Fibroblast of the conjunctiva (primary cell): Measurements from ENCODE around the gene MYO1D.
A peak's percentile ranks its signal among the peaks of the same experiment; 100 is the strongest.
"Not testable (repeated sequence)": the region's sequence is repeated elsewhere in the genome, so short reads cannot be mapped to it uniquely, and the experiment has no call there.

ENCODE experiments used
- DNase-seq: peaks from one replicate; pipeline ENCODE4 v3.0.0-alpha.2; 2010; ENCODE audit warnings: low read depth

The MYO1D gene

DNA sequence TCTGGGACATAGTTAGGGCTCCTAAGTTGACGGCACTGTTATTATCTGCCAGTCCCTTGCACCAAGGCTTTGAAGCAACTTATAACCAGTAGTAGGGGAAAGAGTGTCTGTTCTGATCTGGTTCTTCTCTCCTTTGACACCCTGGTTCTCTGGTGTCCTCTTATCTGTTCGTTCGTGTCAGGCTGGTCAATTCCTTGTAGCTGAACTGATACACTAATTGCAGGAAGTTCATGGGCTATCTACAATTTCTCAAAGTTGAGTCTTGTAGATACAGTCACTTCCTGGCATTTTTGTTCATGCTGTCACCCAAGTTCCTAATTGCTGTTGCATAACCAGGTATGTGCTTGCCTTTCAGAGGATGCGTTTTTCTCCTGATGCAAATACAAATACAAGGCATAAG lies 17.3 kb upstream of the MYO1D start:
- no peak for DNase-seq

DNA sequence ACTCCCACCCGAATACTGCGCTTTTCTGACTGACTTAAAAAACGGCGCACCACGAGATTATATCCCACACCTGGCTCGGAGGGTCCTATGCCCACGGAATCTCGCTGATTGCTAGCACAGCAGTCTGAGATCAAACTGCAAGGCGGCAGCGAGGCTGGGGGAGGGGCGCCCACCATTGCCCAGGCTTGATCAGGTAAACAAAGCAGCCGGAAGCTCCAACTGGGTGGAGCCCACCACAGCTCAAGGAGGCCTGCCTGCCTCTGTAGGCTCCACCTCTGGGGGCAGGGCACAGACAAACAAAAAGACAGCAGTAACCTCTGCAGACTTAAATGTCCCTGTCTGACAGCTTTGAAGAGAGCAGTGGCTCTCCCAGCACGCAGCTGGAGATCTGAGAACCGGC lies 10.5 kb upstream of the MYO1D start:
- not testable (repeated sequence) for DNase-seq

DNA sequence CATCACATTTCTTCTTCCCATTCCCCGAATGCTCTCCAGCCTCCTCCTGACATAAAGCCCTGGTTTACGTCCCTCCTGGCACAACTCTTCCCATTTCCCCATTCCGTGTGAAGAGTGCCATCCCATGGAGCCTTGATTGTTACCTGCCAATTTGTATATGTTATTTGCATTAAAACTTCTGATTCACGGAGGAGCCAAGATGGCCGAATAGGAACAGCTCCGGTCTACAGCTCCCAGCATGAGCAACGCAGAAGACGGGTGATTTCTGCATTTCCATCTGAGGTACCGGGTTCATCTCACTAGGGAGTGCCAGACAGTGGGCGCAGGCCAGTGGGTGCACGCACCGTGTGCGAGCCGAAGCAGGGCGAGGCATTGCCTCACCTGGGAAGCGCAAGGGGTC lies 10.0 kb upstream of the MYO1D start:
- not testable (repeated sequence) for DNase-seq

DNA sequence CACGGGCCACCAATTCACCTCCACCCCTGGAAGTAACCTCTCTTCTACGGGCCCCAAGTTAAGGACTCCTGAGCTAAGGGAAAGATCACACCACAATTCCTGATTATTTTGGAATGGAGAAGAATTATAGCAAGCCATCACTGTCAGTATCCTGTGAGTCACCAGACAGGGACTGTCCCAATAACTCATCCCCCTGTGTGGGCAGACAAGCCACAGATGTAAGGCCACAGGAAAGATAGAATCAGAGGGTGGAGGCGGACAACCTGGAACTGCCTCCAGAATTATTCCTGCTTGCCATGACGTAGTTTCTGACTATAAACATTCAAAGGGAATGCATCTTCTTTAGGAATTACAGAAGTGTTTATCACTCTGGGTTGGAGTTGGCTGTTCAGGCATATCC lies 5.8 kb upstream of the MYO1D start:
- DNase-seq: no peak

DNA sequence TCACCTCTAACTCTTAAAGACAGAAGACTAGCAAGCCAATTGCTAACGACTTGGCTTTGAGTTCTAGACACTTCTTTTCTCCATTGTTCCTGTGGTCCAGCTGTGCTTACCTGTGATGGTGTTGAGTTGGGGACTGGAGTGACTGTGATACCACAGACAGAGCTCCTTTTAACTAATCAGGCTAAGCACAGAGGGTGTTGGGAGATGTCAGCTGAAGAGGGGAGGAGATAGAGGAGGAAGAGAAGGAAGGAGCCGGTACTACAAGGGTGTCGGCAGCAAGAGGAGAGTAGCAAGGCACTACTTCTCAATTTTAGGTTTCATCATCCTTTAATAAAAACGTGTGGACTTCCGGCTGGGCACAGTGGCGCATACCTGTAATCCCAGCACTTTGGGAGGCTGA lies 5.1 kb upstream of the MYO1D start:
- DNase-seq: no peak

DNA sequence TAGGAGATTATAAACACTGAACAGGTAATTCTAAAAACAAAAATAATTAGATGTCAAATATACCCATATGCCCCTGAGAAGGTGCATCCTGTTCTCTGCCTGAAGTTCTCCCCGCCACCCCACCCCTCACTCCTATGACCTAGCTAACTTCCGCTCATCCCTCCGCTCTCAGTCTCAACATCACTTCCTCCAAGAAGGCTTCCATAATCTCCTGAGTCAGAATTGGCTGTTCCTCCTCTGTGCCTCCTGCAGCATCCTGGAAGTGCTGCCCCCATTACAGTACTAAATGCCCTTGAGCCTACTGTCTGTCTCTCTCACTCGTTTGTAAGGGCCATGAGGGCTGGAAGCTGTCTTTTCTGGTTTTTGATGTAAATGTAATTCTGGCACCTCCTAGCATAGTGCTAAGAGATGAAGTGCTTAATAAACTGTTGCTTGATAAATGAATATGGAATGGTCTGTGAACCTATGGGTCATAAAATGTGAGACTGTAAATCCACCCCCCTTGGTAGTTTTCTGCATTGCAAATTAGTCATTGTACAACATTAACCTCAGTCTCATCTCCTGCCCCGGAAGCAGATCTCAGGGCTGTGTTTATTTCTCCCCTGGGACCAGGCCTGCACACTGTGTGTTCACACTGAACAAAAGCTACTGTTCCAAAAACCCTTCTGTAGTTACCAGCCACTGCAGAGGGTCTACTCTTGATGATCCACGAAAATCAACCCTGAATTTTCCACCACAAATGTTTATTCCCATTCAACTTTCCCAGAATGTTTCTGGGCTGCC lies 3.9 kb upstream of the MYO1D start:
- no peak for DNase-seq

DNA sequence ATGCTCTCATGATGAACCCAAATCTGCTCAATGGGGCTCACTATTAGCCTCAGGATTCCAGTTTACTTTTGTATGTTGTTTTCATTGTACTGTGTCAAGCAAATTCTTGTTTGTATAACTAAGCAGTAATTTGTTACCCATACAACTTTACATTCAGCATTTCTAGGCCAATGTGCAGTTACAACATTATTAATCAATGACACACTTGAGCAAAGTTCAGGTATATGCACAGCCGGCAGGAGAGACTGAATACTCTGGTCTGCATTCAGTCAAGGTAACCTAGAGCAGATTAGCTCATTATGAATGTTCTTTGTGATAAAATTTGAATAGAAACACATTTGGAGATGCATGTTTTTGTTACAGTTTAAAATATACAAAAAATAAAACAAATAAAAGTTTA lies 2.2 kb upstream of the MYO1D start:
- no peak for DNase-seq

DNA sequence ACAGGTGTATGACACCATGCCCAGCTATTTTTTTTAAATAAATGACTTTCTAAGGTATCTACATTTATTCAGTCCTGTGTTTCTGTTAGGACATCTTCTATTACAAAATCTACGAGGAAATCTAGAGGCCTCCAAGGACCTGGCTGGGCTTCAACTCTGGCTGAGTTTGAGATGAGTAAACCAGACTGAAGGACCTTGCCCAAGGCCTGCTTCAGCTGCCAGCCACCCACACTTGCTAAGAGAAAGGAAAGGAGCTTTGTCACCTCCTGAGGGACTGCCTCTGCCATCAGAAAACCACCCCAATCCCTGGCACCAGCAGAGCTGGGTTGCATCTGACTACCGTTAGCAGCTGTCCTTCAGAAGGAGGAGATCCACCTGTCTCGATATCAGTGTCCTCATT lies 1.3 kb upstream of the MYO1D start:
- DNase-seq: peak; percentile 16

DNA sequence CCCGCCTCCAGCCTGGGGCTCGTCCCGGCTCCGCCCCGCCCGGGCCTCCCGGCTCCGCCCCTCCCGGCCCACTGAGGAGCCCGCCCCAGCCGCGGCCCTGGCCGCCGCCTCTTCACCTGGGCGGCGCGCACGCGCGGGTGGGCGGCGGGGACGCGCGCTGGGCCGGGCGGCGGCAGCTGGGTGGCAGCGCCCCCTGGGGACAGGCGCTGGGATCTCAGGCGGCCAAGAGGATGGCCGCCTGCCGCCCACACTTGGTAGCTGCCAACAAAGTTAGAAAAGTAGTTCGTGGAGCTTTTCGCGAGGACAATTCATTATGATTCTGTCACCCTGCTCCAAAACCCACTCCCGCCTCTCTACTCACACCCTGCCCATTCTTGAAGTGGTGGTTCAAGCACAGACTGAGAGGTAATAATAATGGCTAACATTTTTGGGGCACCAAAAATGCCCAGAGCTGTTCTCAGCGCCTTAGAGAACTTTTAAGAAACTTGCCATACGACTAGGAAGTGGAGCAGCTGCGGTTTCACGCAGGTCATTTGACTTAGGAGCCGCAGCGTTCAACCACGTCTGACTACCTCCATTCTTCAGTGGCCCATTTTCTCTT lies 340 bp upstream of the MYO1D start:
- peak; percentile 57 for DNase-seq

DNA sequence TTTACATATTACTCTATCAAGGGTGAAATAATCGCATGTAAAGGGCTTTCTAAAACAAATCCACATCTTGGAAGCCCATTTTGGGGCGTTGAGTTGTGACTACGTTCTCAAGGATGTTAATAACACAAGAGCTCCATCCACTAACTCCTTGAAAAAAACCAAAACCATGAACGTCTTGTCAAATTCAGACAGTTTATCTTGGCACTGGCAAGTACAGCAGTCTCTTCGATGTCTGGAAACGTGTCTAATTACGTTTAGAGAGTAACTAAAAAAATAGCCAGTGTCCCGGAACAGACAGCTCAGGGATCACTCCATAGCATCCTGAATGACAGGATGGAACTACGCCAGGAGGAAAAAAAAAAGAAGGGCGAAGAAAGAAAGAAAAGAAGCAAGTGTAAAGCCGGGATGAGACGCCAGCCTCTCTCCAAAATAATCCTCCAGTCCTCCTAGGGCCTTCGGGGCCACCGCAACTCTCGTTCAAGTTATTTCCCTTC lies 954 bp downstream of the MYO1D start:
- DNase-seq: no peak

DNA sequence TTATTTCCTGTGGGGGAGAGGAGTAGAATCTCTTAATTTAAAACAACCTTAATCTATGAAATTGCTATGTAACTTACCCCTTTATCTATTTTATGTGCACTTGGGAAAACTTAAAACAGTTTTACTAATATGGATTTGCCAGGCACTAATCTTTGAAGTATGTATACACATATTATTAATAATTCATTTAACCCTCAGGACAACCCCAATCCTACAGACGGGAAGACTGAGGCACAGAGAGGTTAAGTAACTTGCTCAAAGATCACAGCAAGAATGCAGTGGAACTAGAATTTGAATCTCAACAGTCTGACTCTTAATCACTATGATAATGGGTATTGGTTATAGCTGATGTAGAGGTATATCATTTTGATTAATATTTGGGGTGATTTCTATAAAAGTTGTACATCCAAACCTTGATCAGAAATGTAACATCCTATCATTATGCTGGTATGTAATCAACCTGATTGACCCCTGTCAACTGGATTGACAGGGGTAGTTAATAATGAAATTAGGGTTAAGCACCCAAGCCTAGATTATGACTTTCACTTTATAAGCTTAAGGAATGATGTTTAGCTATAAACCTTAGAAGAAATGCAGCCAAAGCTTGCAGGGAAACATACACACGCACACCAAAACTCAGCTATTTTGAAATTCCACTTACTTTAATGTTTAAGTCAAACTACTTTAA lies 1.6 kb downstream of the MYO1D start:
- no peak for DNase-seq

DNA sequence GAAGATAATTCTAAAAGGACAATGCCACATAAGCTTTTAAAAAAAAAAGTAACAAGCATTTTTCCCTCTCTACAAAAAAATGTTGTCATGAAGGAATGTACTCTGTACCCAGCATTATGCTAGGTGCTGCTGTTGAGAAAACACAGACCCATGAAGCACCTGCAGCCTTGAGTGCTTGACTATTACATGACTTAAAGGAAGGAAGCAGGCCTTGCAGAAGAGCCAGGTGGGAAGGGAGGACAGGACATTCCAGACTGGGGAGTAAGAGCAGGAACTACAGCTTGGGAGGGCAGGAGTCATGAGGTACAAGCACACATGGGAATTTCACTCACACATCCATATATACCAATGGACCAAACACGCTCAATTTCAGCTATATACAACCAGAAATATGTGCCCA lies 3.8 kb downstream of the MYO1D start:
- DNase-seq: no peak

DNA sequence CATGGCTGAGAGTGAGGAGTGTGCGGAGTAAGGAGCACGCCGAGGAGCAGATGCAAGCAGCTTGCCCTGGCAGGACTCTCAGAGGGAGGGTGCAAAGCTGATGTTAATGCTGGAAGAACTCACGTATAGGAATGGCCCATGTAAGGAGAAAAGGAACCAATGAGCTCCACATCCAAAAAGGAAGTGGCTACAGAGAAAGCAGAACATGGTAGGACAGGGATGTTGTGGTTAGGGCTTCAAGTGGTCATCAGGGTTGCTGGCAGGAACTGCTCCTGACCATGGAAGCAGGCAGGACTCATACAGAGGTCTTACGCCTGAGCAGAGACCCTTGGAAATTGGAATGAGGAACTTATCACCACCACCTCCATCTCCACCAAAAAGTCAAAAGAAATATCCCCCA lies 5.2 kb downstream of the MYO1D start:
- DNase-seq: no peak

DNA sequence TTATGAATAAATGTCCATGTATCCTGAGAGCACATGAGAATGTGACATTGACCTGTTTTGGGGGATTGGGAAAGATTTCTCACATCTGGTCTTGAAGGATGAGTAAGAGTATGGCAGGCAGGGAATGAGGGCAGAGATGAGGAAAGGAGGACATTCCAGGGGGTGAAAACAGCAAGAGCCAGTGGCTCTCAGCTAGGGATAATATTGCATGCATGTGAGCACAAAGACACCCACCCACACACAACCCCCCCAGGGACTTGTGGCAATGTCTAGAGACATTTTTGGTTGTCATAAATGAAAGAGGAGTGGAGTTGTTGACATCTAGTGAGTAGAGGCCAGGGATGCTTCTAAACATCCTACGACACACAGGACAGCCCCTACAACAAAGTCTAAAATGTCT lies 6.0 kb downstream of the MYO1D start:
- no peak for DNase-seq

DNA sequence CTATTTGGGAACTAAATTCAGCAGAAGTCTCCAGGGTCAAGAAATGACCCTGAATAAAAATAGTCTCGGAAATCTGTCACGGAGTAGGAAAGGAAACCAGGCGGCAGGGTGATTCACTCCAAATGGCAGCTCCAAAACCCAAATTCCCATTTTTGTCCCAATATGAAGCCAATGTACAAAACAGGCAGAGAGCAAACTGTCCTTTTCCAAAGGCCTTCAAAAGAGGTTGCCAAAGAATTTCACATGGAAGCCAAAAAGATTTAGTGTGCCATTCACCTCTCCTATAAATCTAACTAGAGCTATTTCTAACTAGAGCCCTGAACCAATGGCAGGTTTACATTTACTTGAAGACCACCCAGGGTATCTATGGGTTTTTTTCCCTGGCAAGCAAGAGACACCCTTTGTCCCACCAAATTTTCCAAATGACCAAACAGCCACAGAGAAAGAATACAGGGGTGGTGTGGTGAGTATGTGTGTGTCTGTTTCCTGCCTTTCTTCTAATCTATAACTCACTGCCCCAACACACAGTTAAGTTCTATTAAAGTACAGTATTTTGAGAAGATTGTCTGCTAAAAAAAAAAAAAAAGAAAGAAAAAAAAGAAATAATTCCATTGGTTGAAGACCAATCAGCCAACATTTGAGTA lies 6.8 kb downstream of the MYO1D start:
- DNase-seq: no peak

DNA sequence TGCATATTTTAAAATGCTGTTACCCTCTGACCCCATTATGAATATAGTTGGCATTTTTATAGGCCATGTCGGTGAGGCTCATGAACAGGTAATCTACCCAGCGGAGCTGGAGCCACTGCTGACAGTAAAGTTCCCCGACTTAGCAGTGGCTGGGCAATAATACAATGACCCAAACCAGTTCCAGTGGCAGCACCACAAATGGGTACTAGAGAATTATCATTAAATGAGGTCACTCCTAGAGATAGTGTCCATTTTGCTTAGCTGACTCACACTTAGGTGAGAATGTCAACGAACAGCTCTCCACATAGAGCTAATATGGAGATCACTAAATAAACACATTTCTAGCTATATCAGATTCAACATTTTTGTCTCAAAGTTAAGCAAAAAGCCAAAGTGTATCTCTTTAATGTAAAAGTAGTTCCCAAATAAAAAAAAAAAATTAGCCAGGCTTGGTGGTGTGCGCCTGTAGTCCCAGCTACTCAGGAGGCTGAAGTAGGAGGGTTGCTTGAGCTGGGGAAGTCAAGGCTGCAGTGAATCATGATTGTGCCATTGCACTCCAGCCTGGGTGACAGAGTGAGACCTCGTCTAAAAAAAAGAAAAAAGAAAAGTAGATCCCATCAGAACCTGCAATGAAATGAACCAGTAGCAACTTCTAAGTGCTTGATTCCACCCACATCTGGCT lies 7.4 kb downstream of the MYO1D start:
- no peak for DNase-seq

DNA sequence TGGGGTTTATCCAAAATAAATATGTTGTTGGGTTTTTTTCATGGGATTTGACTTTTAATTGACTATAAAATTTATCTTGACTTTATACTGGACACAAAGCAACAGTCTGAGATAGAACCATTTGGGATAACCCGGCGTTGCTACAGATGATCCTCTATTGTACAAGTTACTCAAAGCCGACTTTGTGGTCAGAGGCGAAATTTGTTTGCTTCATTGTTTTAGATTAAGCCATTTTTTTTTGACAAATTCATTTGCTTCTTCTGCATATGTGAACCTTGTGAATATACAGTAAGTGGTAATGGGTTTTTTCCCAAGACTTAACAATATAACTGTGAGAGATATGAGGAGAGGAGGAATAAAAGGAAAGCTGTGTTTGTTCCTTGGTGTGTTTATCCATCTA lies 11.8 kb downstream of the MYO1D start:
- DNase-seq: no peak

DNA sequence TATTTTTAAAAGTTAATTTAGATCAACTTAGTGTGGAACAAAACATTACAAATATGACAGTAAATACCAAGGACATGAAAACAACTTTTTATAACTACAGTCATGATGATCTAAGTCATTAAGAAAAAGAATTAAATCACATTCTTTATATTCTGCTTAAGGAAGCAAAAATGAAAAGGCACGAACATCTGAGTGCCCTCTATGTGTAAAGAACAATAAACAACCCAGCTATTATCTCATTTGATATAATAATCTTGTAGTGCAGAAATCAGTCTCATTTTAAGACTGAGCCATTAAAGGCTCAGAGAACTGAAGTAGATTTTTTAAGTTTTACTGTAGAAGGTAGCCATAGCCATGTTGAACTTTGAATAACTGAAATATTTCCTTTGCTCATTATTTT lies 13.4 kb downstream of the MYO1D start:
- DNase-seq: no peak

DNA sequence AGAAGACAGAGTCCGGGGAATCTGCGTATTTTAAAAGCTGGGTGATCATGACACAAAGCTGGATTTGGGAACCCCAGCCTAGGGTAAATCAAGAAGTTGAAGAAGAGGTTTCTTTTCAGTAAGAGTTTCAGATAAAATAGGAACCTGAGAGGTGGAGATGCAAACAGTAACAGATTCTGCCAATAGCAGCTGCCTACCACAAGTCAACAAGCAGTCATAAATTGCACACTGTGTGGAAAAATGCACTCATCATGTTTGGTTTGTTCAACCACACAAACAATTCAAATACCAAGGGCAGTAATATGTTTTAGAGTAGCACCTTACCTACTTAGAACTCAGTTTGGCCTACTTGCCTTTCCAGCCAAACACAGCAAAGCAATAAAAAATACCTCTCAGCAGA lies 14.0 kb downstream of the MYO1D start:
- no peak for DNase-seq

DNA sequence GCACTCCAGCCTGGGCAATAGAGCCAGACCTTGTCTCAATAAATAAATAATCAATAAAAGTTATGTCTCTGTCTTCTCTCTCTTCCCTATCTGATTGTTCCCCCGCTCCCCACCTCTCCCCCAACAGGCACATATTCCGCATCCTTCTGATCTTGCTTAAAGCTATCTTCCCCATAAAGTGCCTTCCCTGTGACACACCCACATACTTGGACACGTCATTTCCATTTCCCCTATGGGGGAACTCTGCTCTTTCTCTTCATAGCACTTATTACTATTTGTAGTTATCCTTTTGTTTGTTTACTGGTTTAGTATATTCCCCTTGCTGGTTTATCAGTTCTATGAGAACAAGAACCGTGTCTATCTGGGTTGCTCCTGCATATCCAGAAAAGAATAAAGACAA lies 14.9 kb downstream of the MYO1D start:
- DNase-seq: no peak

DNA sequence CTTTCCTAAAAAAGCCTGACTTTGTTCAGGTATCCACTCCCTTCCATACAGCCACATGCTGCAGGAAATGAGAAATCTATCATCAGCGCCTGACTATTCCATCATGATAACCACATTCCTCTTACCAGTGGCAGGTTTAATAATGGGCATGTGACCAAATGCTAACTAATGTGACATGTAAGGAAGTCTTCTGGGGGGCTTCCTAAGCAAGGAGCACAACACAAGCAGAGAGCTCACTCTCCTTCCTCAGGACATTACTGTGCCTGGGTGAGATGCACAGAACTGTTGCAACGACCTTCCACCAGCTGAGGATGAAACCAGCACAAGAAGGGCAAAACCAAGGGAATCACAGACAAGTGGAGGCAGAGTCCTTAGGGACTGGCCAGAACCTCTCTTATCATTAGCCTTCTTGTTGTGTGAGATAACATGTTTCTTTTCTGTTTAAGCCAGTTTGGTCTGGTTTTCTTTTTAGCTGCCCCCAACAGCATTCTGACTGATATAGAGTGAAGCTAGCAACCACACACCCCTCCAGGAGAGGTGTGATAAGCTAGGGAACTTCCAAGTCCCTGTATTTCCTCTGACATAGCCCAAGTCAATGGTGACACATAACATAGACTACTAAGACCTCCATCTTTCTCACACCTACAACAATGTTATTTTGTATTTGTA lies 16.9 kb downstream of the MYO1D start:
- no peak for DNase-seq

DNA sequence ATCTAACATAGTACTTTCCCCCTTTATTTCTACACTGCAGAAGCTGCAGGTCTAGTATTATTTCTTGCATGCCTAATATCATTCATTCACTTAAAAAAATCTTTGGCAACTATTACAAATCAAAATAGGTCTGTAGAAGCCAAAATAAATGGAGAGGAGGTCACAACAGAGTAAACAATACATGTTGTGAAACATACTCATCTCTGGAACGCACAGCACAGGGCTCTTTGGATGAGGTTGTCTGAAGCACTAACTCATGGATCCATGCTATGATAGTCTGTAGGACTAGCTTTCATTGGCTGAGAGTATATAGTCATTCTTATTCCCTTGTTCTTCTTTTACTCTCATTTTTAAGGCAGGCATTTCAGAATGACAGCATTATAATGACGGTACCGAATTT lies 21.3 kb downstream of the MYO1D start:
- DNase-seq: no peak
